ENCODE measurements around the gene C9. TPM values are rescaled to one million over a fixed set of nuclear protein-coding genes. Genes with fewer than 3 reads are reported as not detected.

Gene C9
- polyA plus RNA-seq, 1 donor from 2014 or later = not detected

DNA sequence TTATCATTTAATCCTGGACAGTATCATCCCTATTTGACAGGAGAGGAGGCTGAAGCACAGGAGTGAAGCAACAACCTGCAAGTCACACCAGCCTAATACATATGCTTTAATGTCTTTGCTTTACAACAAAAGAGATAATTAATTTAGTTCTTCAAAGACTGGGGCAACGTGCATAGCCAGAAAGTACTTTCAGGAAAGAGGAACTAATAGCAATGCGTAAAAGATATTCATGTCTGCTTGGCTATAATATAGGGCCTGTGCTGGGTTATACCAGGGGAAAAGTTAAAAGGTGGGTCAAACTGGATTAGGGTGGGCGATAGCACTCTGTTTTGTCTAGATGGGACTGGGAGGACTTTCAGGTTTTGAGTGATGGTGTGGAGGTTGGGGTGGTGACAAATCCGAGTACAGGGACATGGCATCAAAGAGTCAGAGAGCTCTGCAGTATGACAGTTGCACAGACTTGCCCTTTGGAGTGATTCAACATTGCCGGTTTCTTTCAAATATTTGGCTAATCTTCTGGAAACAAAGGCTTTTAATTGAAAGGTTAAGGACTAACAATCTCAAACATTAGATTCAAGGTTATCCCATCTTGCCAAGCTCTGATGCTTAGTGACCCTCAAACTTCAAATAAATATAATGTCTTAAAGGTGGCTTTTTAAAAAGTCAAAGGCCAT, 48.6 kb upstream of the C9 start:
- Histone ChIP-seq H3K27ac (ENCODE audit: low read length) (no peak overlapping the region), H3K9ac (ENCODE audit: low read length) (no peak overlapping the region), H3F3A (ENCODE audit: insufficient read depth, low read length, poor library complexity, severe bottlenecking) (no peaks in the 10 kb centered on the region), H3K36me3 (ENCODE audit: insufficient read depth, low read length) (no peaks in the 10 kb centered on the region), H3K4me3 (ENCODE audit: low read length) (no peak overlapping the region), H4K20me1 (ENCODE audit: insufficient read depth) (no peaks in the 10 kb centered on the region), H2AFZ (ENCODE audit: low read depth, low read length) (no peak overlapping the region), H3K4me2 (ENCODE audit: low read length) (no peak overlapping the region), H3K27me3 (ENCODE audit: insufficient read depth, low read depth, low read length) (no peaks in the 10 kb centered on the region), H3K9me3 (ENCODE audit: low read length) (no peaks in the 10 kb centered on the region), H3K9me2 (ENCODE audit: insufficient read depth, low read length) (no peaks in the 10 kb centered on the region), H3K79me2 (replicated peaks; ENCODE audit: insufficient read depth, low read length) (no peaks in the 10 kb centered on the region)
- TF ChIP-seq EP300 (conservative IDR thresholded peaks at IDR 0.05; ENCODE audit: poor library complexity, severe bottlenecking) (no peak), TAF1 (IDR thresholded peaks at IDR 0.05; ENCODE audit: low read depth) (no peak), MXI1 (conservative IDR thresholded peaks at IDR 0.05; ENCODE audit: poor library complexity, severe bottlenecking) (no peak), SMC3 (conservative IDR thresholded peaks at IDR 0.05; ENCODE audit: poor library complexity) (no peak), EZH2 (IDR thresholded peaks at IDR 0.05; ENCODE audit: borderline replicate concordance, insufficient read depth, low read length, poor library complexity, severe bottlenecking) (no peak), REST (IDR thresholded peaks at IDR 0.05; ENCODE audit: borderline replicate concordance) (no peak), RAD21 (conservative IDR thresholded peaks at IDR 0.05) (no peak)
- TF ChIP-seq, protein P1, sequence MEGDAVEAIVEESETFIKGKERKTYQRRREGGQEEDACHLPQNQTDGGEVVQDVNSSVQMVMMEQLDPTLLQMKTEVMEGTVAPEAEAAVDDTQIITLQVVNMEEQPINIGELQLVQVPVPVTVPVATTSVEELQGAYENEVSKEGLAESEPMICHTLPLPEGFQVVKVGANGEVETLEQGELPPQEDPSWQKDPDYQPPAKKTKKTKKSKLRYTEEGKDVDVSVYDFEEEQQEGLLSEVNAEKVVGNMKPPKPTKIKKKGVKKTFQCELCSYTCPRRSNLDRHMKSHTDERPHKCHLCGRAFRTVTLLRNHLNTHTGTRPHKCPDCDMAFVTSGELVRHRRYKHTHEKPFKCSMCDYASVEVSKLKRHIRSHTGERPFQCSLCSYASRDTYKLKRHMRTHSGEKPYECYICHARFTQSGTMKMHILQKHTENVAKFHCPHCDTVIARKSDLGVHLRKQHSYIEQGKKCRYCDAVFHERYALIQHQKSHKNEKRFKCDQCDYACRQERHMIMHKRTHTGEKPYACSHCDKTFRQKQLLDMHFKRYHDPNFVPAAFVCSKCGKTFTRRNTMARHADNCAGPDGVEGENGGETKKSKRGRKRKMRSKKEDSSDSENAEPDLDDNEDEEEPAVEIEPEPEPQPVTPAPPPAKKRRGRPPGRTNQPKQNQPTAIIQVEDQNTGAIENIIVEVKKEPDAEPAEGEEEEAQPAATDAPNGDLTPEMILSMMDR (IDR thresholded peaks at IDR 0.05; ENCODE audit: poor library complexity, severe bottlenecking) = no peak

DNA sequence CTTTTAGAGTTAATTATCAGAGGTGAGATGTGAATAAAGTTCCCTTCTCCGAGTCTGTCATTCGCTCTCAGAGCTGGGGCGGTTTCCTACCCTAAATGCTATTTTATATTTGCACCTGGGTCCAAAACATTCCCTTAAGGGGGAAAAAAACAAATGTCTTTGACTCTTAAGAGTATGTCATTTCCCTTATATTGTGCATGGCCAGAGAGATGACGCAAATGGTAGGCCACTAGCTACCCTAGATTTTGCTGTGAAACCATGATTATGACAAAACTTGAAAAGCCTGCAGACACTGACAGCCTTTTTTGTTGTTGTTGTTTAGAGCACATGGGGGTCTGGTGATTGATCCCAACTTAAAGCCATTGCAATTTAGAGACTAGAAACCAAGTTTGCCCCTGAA, 47.7 kb upstream of the C9 start:
- Histone ChIP-seq H3K4me2 (ENCODE audit: low read length) (no peak overlapping the region), H3K27me3 (ENCODE audit: insufficient read depth, low read depth, low read length) (no peaks in the 10 kb centered on the region), H3K36me3 (ENCODE audit: insufficient read depth, low read length) (no peaks in the 10 kb centered on the region), H3F3A (ENCODE audit: insufficient read depth, low read length, poor library complexity, severe bottlenecking) (no peaks in the 10 kb centered on the region), H3K79me2 (replicated peaks; ENCODE audit: insufficient read depth, low read length) (no peaks in the 10 kb centered on the region), H3K9me2 (ENCODE audit: insufficient read depth, low read length) (no peaks in the 10 kb centered on the region), H3K9me3 (ENCODE audit: low read length) (no peaks in the 10 kb centered on the region), H3K27ac (ENCODE audit: low read length) (no peak overlapping the region), H4K20me1 (ENCODE audit: insufficient read depth) (no peaks in the 10 kb centered on the region), H3K4me3 (ENCODE audit: low read length) (no peak overlapping the region), H3K9ac (ENCODE audit: low read length) (no peak overlapping the region), H2AFZ (ENCODE audit: low read depth, low read length) (no peak overlapping the region)
- TF ChIP-seq RAD21 (conservative IDR thresholded peaks at IDR 0.05) (no peak), EP300 (conservative IDR thresholded peaks at IDR 0.05; ENCODE audit: poor library complexity, severe bottlenecking) (no peak), SMC3 (conservative IDR thresholded peaks at IDR 0.05; ENCODE audit: poor library complexity) (no peak), POLR2AphosphoS5 (IDR thresholded peaks at IDR 0.05) (no peak), TAF1 (IDR thresholded peaks at IDR 0.05; ENCODE audit: low read depth) (no peak), EZH2 (IDR thresholded peaks at IDR 0.05; ENCODE audit: borderline replicate concordance, insufficient read depth, low read length, poor library complexity, severe bottlenecking) (no peak), MXI1 (conservative IDR thresholded peaks at IDR 0.05; ENCODE audit: poor library complexity, severe bottlenecking) (no peak), REST (IDR thresholded peaks at IDR 0.05; ENCODE audit: borderline replicate concordance) (no peak)
- TF ChIP-seq, protein P1 (IDR thresholded peaks at IDR 0.05; ENCODE audit: poor library complexity, severe bottlenecking) = no peak

Data from neural cell (in vitro differentiated cells).